ENCODE measurements around the gene MYL5.
"Not testable (repeated sequence)": the region's sequence is repeated elsewhere in the genome, so short reads cannot be mapped to it uniquely, and the experiment has no call there.

The MYL5 gene

GRCh38 chr4:688854-689681, 14.7 kb downstream of the MYL5 start, which contains the start of gene SLC49A3:
TSS of gene SLC49A3 (minus strand) at chr4:689151. CDS start at chr4:689127, 24 bp downstream.
- H3K27ac ChIP-seq (ENCODE audit: low read depth, low read length, poor library complexity, severe bottlenecking) = no peak within 1 kb of the TSS
- no peaks in the 10 kb centered on the region for H3K9me3 ChIP-seq (ENCODE audit: low read length)
- H3K4me1 ChIP-seq (ENCODE audit: insufficient read depth, low read length, severe bottlenecking) = no peaks in the 10 kb centered on the region
- no peaks in the 10 kb centered on the region for H3F3A ChIP-seq (ENCODE audit: insufficient read depth, low read length)
- H3K27me3 ChIP-seq (ENCODE audit: insufficient read depth, low read length) = no peaks in the 10 kb centered on the region
- no peak for TF ChIP-seq EZH2 (IDR thresholded peaks at IDR 0.05; ENCODE audit: borderline replicate concordance, low read length)
- TF ChIP-seq CTCF (IDR thresholded peaks at IDR 0.05; ENCODE audit: low read length) = no peak
- H3K9ac ChIP-seq (ENCODE audit: low read length) = no peak within 1 kb of the TSS
- no peak within 1 kb of the TSS for H3K4me2 ChIP-seq (ENCODE audit: low read length)
- no peaks in the 10 kb centered on the region for H4K20me1 ChIP-seq (ENCODE audit: insufficient read depth, low read length)
- no peaks in the 10 kb centered on the region for H3K79me2 ChIP-seq (ENCODE audit: insufficient read depth, low read length)
- no peak within 1 kb of the TSS for H3K4me3 ChIP-seq (ENCODE audit: low read depth, low read length, poor library complexity, severe bottlenecking)
- no peaks in the 10 kb centered on the region for H3K9me2 ChIP-seq (ENCODE audit: low read depth, low read length)
- no peak within 1 kb of the TSS for H2AFZ ChIP-seq (ENCODE audit: low read length)
- H3K36me3 ChIP-seq (ENCODE audit: insufficient read depth, low read length) = no peaks in the 10 kb centered on the region

GRCh38 chr4:689723-690122, 15.4 kb downstream of the MYL5 start:
- Histone ChIP-seq H3K36me3 (ENCODE audit: insufficient read depth, low read length) (no peaks in the 10 kb centered on the region), H3K4me2 (ENCODE audit: low read length) (no peak overlapping the region), H3K9ac (ENCODE audit: low read length) (no peak overlapping the region), H3K9me3 (ENCODE audit: low read length) (no peaks in the 10 kb centered on the region), H3K4me3 (ENCODE audit: low read depth, low read length, poor library complexity, severe bottlenecking) (no peak overlapping the region), H3K9me2 (ENCODE audit: low read depth, low read length) (no peaks in the 10 kb centered on the region), H3F3A (ENCODE audit: insufficient read depth, low read length) (no peaks in the 10 kb centered on the region), H2AFZ (ENCODE audit: low read length) (no peak overlapping the region), H4K20me1 (ENCODE audit: insufficient read depth, low read length) (no peaks in the 10 kb centered on the region), H3K27me3 (ENCODE audit: insufficient read depth, low read length) (no peaks in the 10 kb centered on the region), H3K79me2 (ENCODE audit: insufficient read depth, low read length) (no peaks in the 10 kb centered on the region), H3K27ac (ENCODE audit: low read depth, low read length, poor library complexity, severe bottlenecking) (no peak overlapping the region), H3K4me1 (ENCODE audit: insufficient read depth, low read length, severe bottlenecking) (no peaks in the 10 kb centered on the region)
- TF ChIP-seq EZH2 (IDR thresholded peaks at IDR 0.05; ENCODE audit: borderline replicate concordance, low read length) (no peak), CTCF (IDR thresholded peaks at IDR 0.05; ENCODE audit: low read length) (no peak)

- no peaks in the 10 kb centered on the region for H3F3A ChIP-seq (ENCODE audit: insufficient read depth, low read length)
- TF ChIP-seq CTCF (IDR thresholded peaks at IDR 0.05; ENCODE audit: low read length) (no peak), EZH2 (IDR thresholded peaks at IDR 0.05; ENCODE audit: borderline replicate concordance, low read length) (no peak)
- no peaks in the 10 kb centered on the region for H3K9me3 ChIP-seq (ENCODE audit: low read length)
- no peak overlapping the region for H3K4me3 ChIP-seq (ENCODE audit: low read depth, low read length, poor library complexity, severe bottlenecking)
- H3K36me3 ChIP-seq (ENCODE audit: insufficient read depth, low read length) = no peaks in the 10 kb centered on the region; the same call in 1 of the 2 replicates
- no peak overlapping the region for H3K27ac ChIP-seq (ENCODE audit: low read depth, low read length, poor library complexity, severe bottlenecking)
- H3K4me1 ChIP-seq (ENCODE audit: insufficient read depth, low read length, severe bottlenecking) = no peaks in the 10 kb centered on the region
- H3K4me2 ChIP-seq (ENCODE audit: low read length) = no peak overlapping the region
- H3K9ac ChIP-seq (ENCODE audit: low read length) = no peak overlapping the region
- H3K9me2 ChIP-seq (ENCODE audit: low read depth, low read length) = no peaks in the 10 kb centered on the region
- no peak overlapping the region for H2AFZ ChIP-seq (ENCODE audit: low read length)
- H3K27me3 ChIP-seq (ENCODE audit: insufficient read depth, low read length) = no peaks in the 10 kb centered on the region
- no peaks in the 10 kb centered on the region for H4K20me1 ChIP-seq (ENCODE audit: insufficient read depth, low read length)
- H3K79me2 ChIP-seq (ENCODE audit: insufficient read depth, low read length) = no peaks in the 10 kb centered on the region
These were observed 18.6 kb downstream of the MYL5 start for GRCh38 chr4:692771-693554.

- not testable (repeated sequence) for H3K4me3 ChIP-seq (ENCODE audit: low read depth, low read length, poor library complexity, severe bottlenecking); H3K79me2 ChIP-seq (ENCODE audit: insufficient read depth, low read length); H3K9me2 ChIP-seq (ENCODE audit: low read depth, low read length); H3K9me3 ChIP-seq (ENCODE audit: low read length); H4K20me1 ChIP-seq (ENCODE audit: insufficient read depth, low read length); H3K27me3 ChIP-seq (ENCODE audit: insufficient read depth, low read length); H3K27ac ChIP-seq (ENCODE audit: low read depth, low read length, poor library complexity, severe bottlenecking); H3F3A ChIP-seq (ENCODE audit: insufficient read depth, low read length); H3K4me2 ChIP-seq (ENCODE audit: low read length); H3K9ac ChIP-seq (ENCODE audit: low read length); H2AFZ ChIP-seq (ENCODE audit: low read length); H3K36me3 ChIP-seq (ENCODE audit: insufficient read depth, low read length)
- peaks cover 10% of the 10 kb centered on the region for H3K4me1 ChIP-seq (ENCODE audit: insufficient read depth, low read length, severe bottlenecking)
These were observed 20.1 kb downstream of the MYL5 start for GRCh38 chr4:694341-694940.
